ENCODE data around the gene TRIO. TPM values are rescaled to one million over a fixed set of nuclear protein-coding genes. Genes with fewer than 3 reads are reported as not detected.

Gene TRIO
- total RNA-seq, 2 donors from 2014 or later: 62.0 to 137 TPM

GRCh38 chr5:14450018-14450524, 306.9 kb downstream of the TRIO start:
- no peaks in the 10 kb centered on the region for H3K27me3 ChIP-seq
- 89 to 91% methylated on average over 11 of the region's 11 CpGs for WGBS, 2 donors
- H3K9me3 ChIP-seq: no peaks in the 10 kb centered on the region
- H3K27ac ChIP-seq: no peak overlapping the region
- TF ChIP-seq POLR2A (IDR thresholded peaks at IDR 0.05): no peak
- TF ChIP-seq, protein P1, sequence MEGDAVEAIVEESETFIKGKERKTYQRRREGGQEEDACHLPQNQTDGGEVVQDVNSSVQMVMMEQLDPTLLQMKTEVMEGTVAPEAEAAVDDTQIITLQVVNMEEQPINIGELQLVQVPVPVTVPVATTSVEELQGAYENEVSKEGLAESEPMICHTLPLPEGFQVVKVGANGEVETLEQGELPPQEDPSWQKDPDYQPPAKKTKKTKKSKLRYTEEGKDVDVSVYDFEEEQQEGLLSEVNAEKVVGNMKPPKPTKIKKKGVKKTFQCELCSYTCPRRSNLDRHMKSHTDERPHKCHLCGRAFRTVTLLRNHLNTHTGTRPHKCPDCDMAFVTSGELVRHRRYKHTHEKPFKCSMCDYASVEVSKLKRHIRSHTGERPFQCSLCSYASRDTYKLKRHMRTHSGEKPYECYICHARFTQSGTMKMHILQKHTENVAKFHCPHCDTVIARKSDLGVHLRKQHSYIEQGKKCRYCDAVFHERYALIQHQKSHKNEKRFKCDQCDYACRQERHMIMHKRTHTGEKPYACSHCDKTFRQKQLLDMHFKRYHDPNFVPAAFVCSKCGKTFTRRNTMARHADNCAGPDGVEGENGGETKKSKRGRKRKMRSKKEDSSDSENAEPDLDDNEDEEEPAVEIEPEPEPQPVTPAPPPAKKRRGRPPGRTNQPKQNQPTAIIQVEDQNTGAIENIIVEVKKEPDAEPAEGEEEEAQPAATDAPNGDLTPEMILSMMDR (IDR thresholded peaks at IDR 0.05): no peak
- no peak overlapping the region for H3K4me3 ChIP-seq
- ATAC-seq (peak; percentile 54), DNase-seq (peak in 1 of 4 donors; percentile 38)
- no peaks in the 10 kb centered on the region for H3K36me3 ChIP-seq (replicated peaks in 1 of 2; ENCODE audit: insufficient read depth in 1 of 2, low read depth in 2 of 2)
- no peaks in the 10 kb centered on the region for H3K4me1 ChIP-seq
- intact Hi-C loops (cut with DNase I): no loop called here

DNA sequence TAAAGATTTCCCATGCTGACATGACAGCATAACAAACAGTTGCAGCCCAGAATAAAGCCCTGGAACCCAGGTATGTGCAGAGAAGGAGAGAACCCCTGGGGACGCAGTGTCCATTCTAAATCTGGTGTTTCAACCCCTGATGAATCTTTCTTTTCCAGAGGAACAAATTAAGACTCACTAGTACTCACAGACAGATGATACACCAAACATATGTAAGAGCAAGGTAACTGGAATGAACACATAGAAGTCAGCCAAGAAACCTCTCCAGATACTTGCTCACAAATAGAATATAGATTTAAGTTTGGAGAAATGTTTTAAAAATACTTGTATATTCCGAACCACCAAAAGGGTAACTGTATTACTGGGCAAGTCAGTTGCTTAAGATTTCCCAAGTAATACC, 307.6 kb downstream of the TRIO start:
- Histone ChIP-seq H3K9me3 (no peaks in the 10 kb centered on the region), H3K4me1 (no peaks in the 10 kb centered on the region), H3K36me3 (replicated peaks in 1 of 2; ENCODE audit: insufficient read depth in 1 of 2, low read depth in 2 of 2) (no peaks in the 10 kb centered on the region), H3K27me3 (no peaks in the 10 kb centered on the region), H3K27ac (no peak overlapping the region), H3K4me3 (no peak overlapping the region)
- DNase-seq (no peak), ATAC-seq (no peak)
- WGBS, 2 donors: 91 to 95% methylated on average over 2 of the region's 2 CpGs
- TF ChIP-seq, protein P1 (IDR thresholded peaks at IDR 0.05): no peak
- TF ChIP-seq POLR2A (IDR thresholded peaks at IDR 0.05): no peak
- intact Hi-C loops (cut with DNase I): no loop called here

GRCh38 chr5:14451871-14452270, 308.7 kb downstream of the TRIO start:
- H3K4me1 ChIP-seq: no peaks in the 10 kb centered on the region
- no peaks in the 10 kb centered on the region for H3K9me3 ChIP-seq
- DNase-seq: no peak
- no peak overlapping the region for H3K4me3 ChIP-seq
- intact Hi-C loops (cut with DNase I): no loop called here
- TF ChIP-seq, protein P1 (IDR thresholded peaks at IDR 0.05): no peak
- TF ChIP-seq POLR2A (IDR thresholded peaks at IDR 0.05): no peak
- 87 to 89% methylated on average over 11 to 13 of the region's 13 CpGs for WGBS, 2 donors
- no peaks in the 10 kb centered on the region for H3K27me3 ChIP-seq
- H3K36me3 ChIP-seq (replicated peaks in 1 of 2; ENCODE audit: insufficient read depth in 1 of 2, low read depth in 2 of 2): no peaks in the 10 kb centered on the region
- ATAC-seq: no peak
- H3K27ac ChIP-seq: no peak overlapping the region

DNA sequence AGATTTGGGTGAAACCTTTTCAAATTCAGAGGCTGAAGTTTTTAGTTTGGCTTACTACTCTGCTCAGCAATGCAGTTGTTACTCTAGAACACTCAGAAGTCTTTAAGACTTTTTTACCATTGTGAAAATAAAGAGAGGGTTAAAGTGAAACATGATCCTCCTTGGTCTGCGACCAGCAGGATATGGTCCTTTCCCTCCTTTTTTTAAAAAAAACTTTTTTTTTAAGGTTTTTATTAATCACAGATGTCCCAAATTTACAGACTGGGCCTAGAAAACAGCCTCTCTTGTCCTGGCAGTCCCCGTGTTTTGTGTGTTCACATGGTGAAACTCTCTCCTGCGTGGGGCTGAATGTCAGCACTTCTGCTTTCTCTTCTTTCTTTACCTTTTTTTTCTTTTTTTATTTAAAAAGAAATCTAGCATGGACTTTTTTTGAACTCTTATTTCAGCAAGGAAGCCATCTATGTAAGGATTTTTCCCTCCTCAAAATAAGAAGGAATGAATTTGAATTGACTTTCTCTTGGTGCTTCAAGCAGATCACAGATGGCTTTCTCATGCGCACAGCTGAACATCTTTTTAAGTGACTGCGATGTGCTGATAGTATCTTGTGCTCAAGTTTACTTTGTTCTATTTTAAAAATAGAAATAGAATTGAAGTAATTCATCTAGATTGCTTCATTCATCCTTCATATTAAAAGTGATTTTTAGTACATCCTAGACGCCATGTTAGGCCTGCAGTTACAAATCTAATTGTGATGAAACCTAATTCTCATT, 309.7 kb downstream of the TRIO start:
- no peak overlapping the region for H3K4me3 ChIP-seq
- H3K4me1 ChIP-seq: peaks cover 6% of the 10 kb centered on the region
- WGBS, 2 donors: 77 to 85% methylated on average over 6 of the region's 6 CpGs
- no peaks in the 10 kb centered on the region for H3K27me3 ChIP-seq
- H3K27ac ChIP-seq: no peak overlapping the region
- H3K36me3 ChIP-seq (replicated peaks in 1 of 2; ENCODE audit: insufficient read depth in 1 of 2, low read depth in 2 of 2): no peaks in the 10 kb centered on the region
- ATAC-seq (no peak), DNase-seq (no peak)
- intact Hi-C loops (cut with DNase I): no loop called here
- no peaks in the 10 kb centered on the region for H3K9me3 ChIP-seq
- TF ChIP-seq POLR2A (IDR thresholded peaks at IDR 0.05): no peak
- TF ChIP-seq, protein P1 (IDR thresholded peaks at IDR 0.05): no peak

DNA sequence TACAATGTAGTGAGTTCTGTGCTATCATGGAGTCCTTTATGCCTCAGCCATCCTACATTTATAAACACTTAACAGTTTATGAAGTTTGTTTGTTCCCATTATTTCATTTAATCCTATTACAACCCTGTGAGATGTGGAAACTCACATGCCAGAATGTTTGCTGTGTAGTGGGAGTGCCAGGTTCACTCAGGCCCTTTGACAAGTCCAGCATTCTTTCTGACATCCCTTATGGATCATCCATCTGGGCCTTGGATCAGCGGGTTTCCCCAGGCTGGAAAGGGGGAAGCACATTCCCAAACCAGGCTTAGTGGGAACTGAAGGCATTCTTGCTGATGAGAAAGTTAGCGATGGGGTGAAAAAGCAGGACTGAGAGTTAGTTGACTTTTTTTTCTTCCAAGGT, 310.3 kb downstream of the TRIO start:
- H3K4me1 ChIP-seq: peaks cover 12% of the 10 kb centered on the region
- DNase-seq: no peak
- no peaks in the 10 kb centered on the region for H3K27me3 ChIP-seq
- no peak for ATAC-seq
- intact Hi-C loops (cut with DNase I): no loop called here
- 90 to 100% methylated on average over 2 of the region's 2 CpGs for WGBS, 2 donors
- TF ChIP-seq POLR2A (IDR thresholded peaks at IDR 0.05): no peak
- TF ChIP-seq, protein P1 (IDR thresholded peaks at IDR 0.05): no peak
- H3K4me3 ChIP-seq: no peak overlapping the region
- no peak overlapping the region for H3K27ac ChIP-seq
- H3K36me3 ChIP-seq (replicated peaks in 1 of 2; ENCODE audit: insufficient read depth in 1 of 2, low read depth in 2 of 2): no peaks in the 10 kb centered on the region
- no peaks in the 10 kb centered on the region for H3K9me3 ChIP-seq
